NCI-H2196 treated with DMSO at 0.1 percent for 48 hours (cell line): ENCODE data around the gene FCGR2B.
"Not testable (repeated sequence)": the region's sequence is repeated elsewhere in the genome, so short reads cannot be mapped to it uniquely, and the experiment has no call there.

ENCODE experiments used
- DNase-seq: peaks from one replicate; lab custom pipeline; 2025; ENCODE audit not compliant: unreplicated experiment; lab: John Stamatoyannopoulos, UW

Gene FCGR2B

GRCh38 chr1:161662684-161663339 lies at the start of gene FCGR2B:
FCGR2B (plus strand) TSS chr1:161663143; CDS start chr1:161663242, 99 bp downstream.
- not testable (repeated sequence) for DNase-seq

DNA sequence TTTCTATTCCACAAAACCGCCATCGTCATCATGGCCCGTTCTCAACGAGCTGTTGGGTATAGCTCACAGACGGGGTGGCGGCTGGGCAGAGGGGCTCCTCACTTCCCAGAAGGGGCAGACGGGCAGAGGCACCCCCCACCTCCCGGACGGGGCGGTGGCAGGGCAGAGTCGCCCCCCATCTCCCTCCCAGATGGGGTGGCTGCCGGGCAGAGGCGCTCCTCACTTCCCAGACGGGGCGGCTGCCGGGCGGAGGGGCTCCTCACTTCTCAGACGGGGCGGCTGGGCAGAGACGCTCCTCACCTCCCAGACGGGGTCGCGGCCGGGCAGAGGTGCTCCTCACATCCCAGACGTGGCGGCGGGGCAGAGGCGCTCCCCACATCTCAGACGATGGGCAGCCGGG lies 46.5 kb upstream of the FCGR2B start:
- not testable (repeated sequence) for DNase-seq

- DNase-seq, result not testable (repeated sequence)
These were observed 44.4 kb upstream of the FCGR2B start for GRCh38 chr1:161618517-161618916.

DNA sequence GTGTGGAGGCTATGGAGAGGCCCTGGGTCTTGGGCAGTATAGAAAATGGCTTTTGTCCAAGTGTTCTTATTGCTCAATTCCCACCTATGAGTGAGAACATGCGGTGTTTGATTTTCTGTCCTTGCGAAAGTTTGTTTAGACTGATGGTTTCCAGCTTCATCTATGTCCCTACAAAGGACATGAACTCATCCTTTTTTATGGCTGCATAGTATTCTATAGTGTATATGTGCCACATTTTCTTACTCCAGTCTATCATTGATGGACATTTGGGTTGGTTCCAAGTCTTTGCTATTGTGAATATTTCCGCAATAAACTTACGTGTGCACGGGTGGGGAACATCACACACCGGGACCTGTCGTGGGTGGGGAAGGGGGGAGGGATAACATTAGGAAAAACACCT lies 42.5 kb upstream of the FCGR2B start:
- DNase-seq, result not testable (repeated sequence)

DNA sequence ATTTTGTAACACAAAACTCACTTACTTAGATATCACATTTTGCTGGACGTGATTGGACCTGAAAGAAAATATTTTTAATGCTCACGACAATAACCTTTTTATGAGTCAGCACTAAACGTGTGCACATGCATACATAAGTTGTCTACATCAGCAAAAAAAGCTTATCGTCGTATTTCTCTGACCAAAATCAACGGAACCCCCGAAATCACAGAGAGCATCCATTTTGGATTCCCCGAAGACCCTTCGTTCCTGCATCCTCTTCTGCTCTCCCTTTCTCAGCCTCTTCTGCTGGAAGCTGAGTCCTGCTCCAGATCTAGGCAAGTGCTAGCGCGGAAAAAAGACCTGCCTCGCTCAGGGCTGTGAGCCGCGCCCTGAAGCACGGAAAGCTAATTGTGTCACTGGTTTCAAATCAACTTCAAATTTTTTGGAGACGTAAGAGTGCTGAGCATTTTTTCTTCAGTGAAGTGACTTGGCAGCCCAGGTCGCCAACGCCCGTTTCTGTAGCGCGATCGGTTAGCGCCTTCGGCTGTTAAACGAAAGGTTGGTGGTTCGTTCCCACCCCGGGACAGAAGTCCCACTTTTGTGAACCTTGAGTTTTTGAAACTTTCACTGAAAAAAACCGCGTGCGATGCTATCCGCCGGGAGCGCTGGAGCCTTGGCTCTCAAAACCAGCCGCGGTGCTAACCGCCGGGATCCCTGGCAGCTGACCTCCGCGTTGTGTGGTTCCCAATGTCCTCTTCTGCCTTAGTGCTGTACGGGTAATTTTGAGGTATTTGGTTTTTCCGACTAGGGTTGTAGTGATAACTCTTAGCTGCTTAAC lies 41.6 kb upstream of the FCGR2B start:
- DNase-seq, result not testable (repeated sequence)

DNA sequence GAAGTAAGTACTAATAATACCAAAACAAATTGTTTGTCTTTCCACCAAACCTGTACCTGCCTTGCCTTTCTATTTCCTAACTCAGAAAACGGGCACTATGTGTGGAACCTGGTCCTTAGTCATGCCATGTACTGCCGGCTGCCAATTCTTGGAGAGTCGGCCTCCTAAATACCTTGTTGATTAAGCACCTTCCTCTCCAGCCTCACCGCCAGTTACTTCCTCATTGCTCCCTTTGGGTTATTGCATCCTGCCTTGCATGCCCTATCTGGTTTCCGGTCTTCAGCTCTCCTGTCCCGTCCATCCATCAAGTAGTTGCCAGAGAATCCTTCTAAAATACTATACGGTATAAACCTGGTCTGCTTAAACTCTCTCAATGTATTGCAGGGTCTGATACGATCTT lies 40.9 kb upstream of the FCGR2B start:
- DNase-seq, result not testable (repeated sequence)

GRCh38 chr1:161623401-161624051 lies 39.4 kb upstream of the FCGR2B start:
- not testable (repeated sequence) for DNase-seq

DNA sequence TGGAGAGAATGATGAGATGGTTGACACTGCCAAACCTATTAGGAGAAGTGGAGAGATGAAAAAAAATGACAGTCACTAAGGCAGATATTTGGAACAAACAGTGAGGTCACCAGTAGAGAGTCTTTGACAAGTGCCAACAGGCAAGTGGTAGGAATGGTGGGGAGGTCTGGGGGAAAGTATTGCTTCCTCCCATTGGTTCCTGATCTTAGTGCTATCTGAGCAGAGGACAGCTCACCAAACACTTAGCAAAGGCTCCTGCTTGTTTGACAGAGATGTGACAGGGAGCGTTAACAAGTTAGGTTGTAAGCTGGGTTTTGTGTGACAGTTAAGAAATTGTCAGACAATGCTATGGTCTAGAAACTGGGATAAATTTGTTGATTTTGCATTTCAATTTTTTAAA lies 38.3 kb upstream of the FCGR2B start:
- not testable (repeated sequence) for DNase-seq

DNA sequence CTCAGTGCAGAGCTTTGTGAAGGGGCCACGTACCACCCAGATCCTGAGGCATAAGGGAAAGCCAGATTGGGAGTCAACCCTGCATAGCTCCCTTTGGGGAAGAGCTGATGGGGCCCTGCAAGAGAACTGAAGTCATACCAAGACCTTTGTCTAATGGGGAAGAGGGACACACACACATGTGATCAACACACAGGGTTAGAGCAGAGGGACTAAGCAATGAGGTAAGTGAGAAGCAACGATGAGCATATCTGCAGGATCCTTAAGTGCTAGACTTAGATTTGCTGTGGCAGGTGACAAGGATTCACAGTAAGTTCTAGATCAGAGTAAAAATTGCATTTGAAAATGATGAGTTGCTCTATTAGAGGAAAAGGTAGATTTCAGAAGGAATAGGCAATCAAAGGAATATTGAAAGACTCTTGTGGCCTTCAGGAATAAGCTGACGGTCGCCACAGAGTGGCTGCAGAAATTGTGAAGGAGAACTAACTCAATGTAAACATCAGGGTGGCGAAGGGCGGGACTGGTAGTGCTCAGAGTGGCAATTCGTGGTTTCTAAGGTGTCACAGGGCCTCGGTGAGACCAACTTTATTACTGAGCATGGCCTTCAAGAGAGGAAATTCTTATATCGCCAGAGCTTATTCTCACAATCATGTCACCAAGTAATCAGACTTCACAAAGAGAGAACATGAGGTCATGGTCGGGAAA lies 36.3 kb upstream of the FCGR2B start:
- DNase-seq, result not testable (repeated sequence)

GRCh38 chr1:161630128-161630742 lies 32.7 kb upstream of the FCGR2B start:
- DNase-seq, result not testable (repeated sequence)

- DNase-seq, result no peak
These were observed 31.9 kb upstream of the FCGR2B start, which contains the start of gene FCGR3B for GRCh38 chr1:161631076-161631475. FCGR3B (minus strand) TSS chr1:161631176; CDS start chr1:161631094, 82 bp downstream.

DNA sequence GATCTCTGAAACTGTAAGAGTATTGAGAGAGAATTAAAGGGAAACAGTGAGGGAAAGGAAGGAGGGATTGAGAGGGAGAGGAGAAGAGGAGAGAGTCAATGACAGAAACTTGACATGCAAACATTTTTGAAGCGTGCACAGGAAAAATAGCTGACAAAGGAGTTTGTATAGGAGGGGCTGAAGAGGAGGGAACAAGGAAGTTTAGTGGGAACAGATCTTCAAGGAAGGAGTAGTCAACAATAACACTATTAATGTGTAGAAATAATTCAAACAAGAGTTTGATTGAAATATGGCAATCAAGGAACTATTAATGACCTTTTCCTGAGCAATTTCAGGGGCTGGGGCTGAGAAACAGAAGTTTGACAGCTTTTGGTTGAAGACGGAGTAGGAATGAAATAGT lies 27.9 kb upstream of the FCGR2B start:
- DNase-seq, result not testable (repeated sequence)

- not testable (repeated sequence) for DNase-seq
These were observed 26.7 kb upstream of the FCGR2B start for GRCh38 chr1:161636189-161636782.

GRCh38 chr1:161636976-161637375 lies 26.0 kb upstream of the FCGR2B start:
- DNase-seq, result not testable (repeated sequence)

- not testable (repeated sequence) for DNase-seq
These were observed 24.5 kb upstream of the FCGR2B start for GRCh38 chr1:161638251-161638993.

DNA sequence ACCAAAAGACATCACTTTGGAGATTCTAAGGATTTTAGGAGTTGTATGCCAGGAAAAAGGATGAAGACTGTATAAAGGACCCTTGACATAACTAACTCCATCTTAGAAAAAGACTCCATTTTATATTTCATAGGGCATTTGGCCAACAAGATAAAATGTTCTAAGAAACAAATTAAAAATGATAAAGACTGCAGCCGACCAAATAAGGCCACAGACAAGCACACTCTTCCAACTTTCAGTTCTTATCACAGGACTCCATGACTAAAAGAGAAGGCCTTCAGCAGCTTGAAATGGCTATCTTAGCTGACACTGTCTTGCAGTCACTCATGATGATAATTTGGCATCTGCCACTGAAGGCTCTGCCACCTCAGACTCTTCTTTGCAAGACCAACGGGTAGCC lies 23.7 kb upstream of the FCGR2B start:
- DNase-seq, result not testable (repeated sequence)

- not testable (repeated sequence) for DNase-seq
These were observed 20.2 kb upstream of the FCGR2B start for GRCh38 chr1:161642697-161643096.

DNA sequence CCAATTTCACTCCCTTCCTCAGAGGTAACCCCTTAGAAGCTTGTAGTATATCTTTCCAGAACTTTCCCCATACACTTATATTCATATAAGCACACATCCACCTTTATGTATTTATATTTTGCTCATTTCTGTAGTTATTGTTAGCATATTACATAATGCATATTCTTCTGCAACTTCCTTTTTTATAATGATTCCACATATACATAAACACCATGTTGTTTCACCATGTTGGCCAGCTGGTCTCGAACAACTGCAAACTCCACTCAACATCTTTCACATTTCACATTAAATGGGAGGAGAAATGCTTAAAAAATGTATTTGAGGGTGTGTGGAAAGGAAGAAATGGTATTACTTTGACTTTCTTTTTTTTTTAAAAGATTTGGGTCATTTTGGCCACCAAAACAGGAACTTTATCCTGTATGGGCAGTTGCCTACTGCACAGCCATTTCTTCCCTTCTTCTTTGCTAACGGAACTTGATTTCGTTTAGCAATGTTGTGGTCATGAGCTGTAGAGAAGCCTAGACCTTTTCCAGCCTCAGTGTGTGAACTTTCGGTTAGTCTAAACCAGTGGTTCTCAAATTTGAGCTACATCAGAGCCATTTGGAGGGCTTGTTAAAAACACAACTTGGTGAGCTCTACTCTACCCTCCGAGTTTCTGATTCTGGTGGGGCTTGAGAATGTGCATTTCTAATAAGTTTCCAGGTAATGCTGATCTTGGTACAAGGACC lies 19.3 kb upstream of the FCGR2B start:
- DNase-seq, result not testable (repeated sequence)

DNA sequence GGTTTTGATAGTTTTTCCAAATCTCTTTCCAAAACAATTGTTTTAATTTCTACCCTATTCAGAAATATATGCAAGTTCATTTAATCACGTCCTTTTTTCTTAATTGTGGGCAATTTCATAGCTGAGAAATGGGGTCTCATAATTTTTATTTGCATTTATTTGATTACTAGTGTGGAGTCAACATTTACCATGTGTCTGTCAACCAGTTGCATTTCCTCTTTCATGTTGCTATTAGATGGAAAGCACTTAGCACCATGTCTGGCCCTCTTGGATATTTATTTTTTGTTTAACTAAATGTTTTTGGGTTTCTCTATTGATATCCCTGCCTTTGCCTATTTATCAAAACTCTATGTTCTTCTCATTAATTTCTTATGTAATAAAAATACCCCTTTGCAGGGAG lies 18.1 kb upstream of the FCGR2B start:
- not testable (repeated sequence) for DNase-seq
